GM18505 (cell line): Measurements from ENCODE around the gene ABAT.

Experiments used
- ATAC-seq: cut with Tn5 transposase; IDR thresholded peaks from one replicate; pipeline ENCODE4 v1.9.1; 2021; ENCODE audit not compliant: unreplicated experiment
- POLR2A ChIP-seq: IDR thresholded peaks from 4 replicates; pipeline ENCODE4 v1.6.1; 2011; ENCODE audit warnings: borderline replicate concordance; ENCODE audit not compliant: insufficient read depth, insufficient read length; ENCODE audit errors: extremely low read depth

The ABAT gene

GRCh38 chr16:8832717-8833105, 158.3 kb downstream of the ABAT start:
- ATAC-seq, result no peak
- TF ChIP-seq POLR2A, result no peak
